M059J (cell line): ENCODE results near the gene LEMD1. TPM values are rescaled to one million over a fixed set of nuclear protein-coding genes. Genes with fewer than 3 reads are reported as not detected.
"Not testable (repeated sequence)": the region's sequence is repeated elsewhere in the genome, so short reads cannot be mapped to it uniquely, and the experiment has no call there.

Source experiments
- DNase-seq: peaks from one replicate; pipeline ENCODE4 v3.0.0-alpha.2; 2012; ENCODE audit warnings: low read depth
- total RNA-seq: library from RNA; depleted of rRNA; stranded (reverse); fragments of >200 nt; shearing (Covaris generic); gene quantifications from 2 replicates; pipeline ENCODE4 v1.2.3, GENCODE V29; 2014

The LEMD1 gene
- total RNA-seq, 1 experiment from 2014 or later = not detected

DNA sequence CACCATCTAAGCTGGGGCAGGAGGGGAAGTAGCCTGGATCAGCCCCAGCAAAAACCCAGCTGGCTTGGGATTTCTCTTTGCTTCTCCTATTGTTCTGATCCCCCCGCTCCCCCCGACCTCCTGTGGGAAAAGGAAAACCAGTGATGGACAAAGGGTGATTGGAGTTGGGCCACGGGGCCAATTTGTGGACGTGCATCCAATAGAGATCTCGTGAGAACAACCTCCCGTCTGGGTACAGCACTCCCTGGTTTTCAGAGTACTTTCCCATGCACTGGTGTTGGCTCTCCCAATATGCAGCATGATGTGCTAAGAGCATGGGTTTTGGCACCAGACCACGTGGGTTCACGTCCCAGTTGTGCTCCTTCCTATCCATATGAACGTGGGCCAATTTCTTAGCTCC is 25.0 kb upstream of the LEMD1 start:
- DNase-seq = no peak

GRCh38 chr1:205445646-205445935 is 23.7 kb upstream of the LEMD1 start:
- no peak for DNase-seq

GRCh38 chr1:205444931-205445645 is 23.2 kb upstream of the LEMD1 start:
- DNase-seq = peak; percentile 28

GRCh38 chr1:205444300-205444930 is 22.6 kb upstream of the LEMD1 start:
- no peak for DNase-seq

GRCh38 chr1:205443585-205444299 is 21.9 kb upstream of the LEMD1 start:
- no peak for DNase-seq

DNA sequence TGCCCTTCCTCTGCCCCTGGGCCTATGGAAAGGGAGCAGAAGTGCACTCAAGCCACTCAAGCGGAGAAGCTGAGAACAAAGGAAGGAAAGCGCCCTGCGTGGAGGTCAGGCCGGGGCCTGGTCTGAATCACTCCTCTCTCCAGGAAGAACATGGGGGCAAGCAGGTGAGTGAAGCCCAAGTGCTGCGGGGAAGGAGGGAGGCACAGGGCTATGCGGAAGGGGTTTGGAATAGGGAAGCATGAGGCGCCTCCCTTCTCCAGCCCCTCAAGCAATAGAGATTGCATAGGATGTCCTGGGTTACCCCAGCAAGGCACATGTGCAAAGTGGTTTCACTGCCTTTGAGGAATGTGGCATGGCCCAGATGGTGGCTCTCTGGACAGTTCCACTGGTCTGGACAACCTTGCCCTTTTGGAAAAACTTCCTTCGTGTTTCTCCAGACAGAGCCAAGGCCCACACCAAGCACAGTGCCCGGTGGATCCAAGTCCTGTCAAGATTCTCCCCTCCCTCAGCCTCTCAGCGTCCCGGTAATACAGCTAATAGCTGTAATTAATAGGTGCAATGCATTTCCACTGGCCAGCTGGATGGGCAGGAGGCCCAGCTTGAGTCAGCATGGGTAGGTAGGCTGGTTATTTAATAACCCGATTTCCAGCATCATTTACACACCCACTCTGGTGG is 20.3 kb upstream of the LEMD1 start:
- DNase-seq = peak; percentile 20

DNA sequence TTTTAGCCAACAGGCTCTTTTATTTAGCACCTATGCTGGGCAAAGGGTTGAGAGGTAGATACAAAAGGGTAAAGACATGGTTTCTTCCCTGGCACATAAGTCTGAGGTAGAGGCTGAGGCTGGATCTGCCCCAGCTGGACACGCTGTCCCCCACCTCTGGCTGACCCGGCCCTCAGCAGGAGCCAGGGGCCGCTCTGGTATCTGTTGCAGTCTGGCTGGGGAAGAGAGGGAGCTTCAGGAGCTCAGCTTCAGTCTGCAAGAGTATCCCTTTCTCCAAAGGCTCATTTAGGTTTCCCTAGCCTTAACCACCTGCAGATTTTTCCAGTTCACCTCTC is 19.8 kb upstream of the LEMD1 start:
- no peak for DNase-seq

DNA sequence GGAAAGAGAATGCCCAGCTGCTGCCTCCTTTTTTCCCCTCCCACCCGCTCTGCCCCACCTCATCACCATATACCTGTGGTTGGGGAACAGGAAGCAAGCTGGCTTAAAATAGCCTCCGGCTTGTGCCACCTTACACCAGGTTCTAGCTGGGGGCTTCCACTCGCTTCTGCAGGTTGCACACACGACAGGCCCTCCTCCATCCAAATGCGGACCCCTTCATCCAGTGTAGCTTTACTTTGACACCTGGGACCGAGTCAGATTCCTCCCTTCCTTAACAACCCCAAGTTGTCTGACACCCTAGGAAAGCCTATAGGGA is 19.4 kb upstream of the LEMD1 start:
- DNase-seq = no peak

GRCh38 chr1:205440476-205441317 is 18.8 kb upstream of the LEMD1 start:
- peak; percentile 87 for DNase-seq

GRCh38 chr1:205440121-205440475 is 18.2 kb upstream of the LEMD1 start:
- no peak for DNase-seq

DNA sequence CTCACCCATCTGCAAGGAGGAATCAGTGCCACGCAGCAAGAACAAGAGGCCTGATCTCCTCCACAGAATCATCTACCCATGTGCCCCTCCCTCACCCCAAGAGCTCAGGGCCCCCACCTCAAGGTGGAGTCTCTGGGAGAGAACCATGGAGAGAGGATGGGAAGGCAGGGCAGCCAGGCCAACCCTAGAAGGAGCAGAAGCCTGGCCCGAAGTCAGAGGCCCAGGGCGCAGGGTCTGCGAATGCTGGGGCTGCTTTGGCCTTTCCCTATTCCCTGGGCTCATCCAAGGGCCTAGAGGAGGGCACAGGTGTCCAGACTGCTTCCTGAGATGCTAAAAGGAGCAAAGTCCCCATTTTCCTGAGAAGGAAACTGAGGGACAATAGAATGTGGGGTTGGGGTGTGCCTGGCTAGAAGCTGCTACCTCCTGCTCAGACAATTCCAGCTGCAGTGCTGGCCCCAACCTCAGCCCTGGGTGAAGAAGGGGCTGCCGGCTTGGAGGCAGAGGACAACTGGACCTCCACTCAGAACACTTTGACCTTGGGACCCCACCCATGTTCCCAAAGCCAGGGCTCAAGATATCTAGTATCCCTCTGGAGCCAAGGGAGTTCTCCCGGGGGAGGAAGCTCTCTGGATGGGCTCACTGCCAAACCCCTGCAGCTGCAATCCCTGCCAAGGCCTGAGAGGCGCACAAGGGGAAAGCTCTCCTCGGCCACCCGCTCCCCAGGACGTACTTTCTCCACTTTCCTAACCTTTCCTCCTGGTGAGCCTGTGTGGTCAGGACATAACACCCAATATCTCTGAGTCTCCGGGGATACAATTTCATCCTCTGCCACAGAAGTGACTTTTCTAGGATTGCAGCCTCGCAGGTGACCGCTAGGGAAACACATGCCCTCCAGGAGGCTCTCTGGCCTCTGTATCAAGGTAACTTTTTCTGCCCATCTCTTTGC is 16.6 kb upstream of the LEMD1 start:
- DNase-seq = peak; percentile 71

GRCh38 chr1:205437570-205437969 is 15.7 kb upstream of the LEMD1 start:
- DNase-seq = no peak

GRCh38 chr1:205436776-205437410 is 15.0 kb upstream of the LEMD1 start:
- no peak for DNase-seq

DNA sequence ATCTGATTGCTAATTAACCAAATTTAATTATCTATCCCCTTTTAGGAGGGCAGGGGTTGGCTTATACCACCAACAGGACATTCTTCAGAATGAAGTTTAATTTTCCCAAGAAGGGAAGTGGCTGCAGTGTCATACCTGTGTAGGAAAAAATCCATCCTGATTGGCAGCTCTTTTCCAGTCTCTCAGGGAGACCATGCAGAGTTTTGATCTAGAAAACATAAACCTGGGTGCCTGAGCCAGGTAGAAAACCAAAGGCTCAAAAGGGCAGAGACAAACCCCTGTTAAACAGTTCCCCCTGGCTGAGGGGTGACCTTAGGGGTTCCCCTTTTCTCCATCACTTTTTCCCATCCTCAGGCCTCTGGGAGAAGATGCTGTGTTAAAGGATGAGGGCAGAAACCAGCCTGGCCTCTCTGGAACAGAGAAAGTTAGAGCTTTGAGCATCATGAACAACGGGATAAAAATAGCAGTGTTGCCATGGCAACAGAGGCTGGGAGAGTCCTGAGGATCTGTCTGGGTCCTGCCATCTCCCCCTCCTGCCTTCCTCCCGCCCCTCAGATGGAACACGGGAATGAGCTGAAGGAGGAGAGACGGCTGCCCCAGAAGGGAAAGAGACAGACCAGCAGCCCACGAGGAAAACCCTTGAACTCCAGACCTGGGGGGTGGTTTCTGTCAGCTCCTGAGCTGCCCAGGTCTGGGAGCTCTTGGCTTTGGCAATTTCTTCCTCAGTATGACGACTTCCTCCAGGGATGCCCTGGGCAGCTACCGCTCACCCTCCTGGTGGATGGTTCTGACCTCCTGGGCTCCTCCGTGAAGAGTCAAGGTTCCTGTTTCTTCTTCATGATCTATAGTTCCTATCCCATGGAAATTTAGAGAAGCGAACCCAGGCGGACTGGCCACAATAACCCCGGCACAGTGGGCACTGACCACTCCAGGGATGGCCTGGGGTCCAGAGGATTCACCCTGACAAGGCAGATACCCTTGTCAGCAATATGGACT is 14.0 kb upstream of the LEMD1 start:
- DNase-seq = peak; percentile 24

DNA sequence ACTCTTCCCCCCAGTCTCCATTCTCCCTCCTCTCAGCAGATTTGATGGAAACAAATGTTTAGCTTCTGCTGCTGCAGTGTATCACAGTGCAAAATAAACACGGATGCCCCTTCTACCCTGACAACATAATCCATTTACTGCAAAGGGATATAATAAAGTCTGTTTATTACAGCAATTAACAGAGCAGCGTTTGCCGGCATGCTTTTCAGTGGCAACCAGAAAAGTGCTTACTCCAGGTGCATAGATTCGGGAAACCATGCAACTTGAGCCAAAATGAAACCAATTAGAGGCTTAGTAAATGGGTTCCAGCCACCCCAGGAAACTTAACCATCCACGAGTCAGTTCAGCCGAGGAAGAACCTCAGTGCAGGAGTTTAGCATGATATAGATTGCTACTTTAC is 12.9 kb upstream of the LEMD1 start:
- no peak for DNase-seq

GRCh38 chr1:205432692-205433091 is 10.8 kb upstream of the LEMD1 start:
- not testable (repeated sequence) for DNase-seq

- DNase-seq = no peak
Observed at GRCh38 chr1:205432116-205432515, 10.3 kb upstream of the LEMD1 start.

DNA sequence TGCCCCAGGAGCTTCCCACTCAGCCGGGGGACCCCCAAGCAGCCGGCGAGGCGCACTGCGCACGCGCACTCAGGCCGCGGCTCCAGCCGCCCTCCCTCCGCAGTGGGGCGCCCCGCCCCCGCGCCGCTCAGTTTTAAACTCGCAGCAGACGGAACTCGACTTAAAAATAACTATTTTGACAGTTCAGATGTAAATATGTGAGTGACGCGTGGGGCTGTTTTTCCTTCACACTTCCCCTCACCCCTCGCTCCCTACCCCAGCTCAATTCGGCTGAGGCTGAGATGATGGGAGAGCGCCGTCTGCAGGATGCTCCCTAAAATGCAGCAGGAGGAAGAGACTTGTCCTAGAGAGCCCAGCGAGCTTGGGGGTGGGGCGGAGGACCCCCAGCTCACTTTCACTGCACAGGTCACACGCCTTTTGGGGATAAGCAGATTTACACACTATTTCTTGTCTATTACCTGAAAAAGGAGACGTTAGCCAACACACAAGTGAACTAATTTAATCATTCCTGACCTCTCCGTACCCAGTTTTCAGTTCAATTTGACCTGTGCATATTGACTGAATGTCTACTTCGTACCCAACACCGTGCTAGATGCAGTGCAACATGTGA is 8.9 kb upstream of the LEMD1 start:
- peak; percentile 31 for DNase-seq
